SK-N-MC (cell line): Measurements from ENCODE around the gene C8A.

Source experiments
- EZH2 ChIP-seq: fragments of 200-600 bp; sonication (generic); IDR thresholded peaks from one replicate; pipeline ENCODE4 v1.6.1; 2017; ENCODE audit warnings: antibody characterized with exemption
- POLR2AphosphoS5 ChIP-seq: IDR thresholded peaks from 2 replicates; pipeline ENCODE4 v1.6.1; 2012; ENCODE audit warnings: mild to moderate bottlenecking, low read depth, low read length, borderline replicate concordance

DNA sequence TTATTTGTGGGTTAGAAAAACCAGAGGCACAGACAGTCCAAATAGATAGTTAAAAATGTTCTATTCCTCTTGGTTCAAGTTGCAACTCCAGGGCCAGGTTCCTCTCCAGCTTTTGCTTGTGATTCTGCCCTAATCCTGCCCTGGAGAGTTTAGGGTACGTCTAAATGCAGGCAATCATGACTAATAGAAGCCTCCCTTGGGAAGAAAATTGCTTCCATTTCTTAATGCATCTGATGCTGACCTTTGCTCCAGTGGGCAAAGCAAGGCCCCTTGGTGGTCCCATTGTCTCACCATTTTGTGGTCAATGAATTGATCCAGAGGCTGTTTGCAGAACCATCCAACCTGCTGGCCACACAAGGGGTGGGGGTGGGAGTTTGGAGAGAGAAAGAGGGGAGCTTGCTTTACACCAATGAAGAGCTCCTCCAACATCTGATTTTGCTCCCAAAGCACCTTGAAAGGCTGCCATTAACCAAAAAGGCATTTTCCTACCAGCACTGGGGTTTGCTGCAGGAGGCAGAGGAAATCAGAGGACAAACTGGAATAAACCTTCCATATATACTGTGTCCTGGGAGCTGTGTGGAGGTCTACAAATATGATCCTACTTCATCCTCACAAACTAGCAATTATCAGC is 79.9 kb downstream of the C8A start:
- TF ChIP-seq EZH2 = no peak
- TF ChIP-seq POLR2AphosphoS5 = no peak
